ENCODE results near the gene STK10.
A peak's percentile ranks its signal among the peaks of the same experiment; 100 is the strongest.
"Not testable (repeated sequence)": the region's sequence is repeated elsewhere in the genome, so short reads cannot be mapped to it uniquely, and the experiment has no call there.

STK10 gene

DNA sequence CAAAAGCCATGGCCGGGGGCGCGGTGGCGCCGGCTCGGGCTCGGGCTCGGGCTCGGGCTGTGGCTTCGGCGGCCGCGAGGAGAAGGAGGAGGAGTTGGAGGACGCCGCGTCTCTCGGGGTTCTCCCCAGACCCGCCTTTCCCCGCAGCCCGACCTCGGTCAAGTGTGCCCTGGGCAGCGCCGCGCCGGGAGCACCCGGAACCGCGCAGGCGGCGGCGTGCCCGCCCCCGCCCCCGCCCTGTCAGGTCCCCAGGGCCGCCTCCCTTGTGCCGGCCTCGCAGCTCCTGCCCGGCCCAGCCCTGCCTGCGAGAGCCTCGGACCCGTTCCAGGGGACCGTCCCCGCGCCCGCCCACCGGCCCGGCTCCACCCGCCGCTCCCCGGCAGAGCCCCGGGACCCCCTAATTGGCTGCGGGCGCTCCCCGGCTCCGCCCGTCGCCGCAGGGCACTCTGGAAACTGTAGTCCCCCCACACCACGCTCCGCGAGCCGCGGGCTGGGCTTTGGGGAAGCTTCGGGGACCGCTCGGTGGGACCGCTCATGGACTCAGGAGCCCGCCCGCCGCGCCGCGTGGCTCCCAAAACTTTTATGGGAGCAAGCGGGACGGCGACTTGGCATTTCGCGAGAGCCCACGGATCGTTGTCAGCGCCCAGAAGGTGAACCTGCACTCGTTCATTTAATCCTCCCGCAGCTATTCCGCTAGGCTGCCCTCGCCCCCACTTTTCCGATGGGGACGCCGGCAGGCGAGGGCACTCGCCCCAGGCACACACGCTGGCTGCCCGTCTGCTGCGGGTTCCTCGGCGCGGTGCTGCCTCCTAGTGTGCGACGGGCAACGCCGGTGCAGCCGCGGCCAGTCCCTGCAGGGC lies at the start of gene STK10:
TSS of gene STK10 (minus strand) at position 192 of the 860 bp plus-strand sequence. CDS start at position 10, 182 bp downstream.
- DNase-seq, result peak; percentile 88 to 91

DNA sequence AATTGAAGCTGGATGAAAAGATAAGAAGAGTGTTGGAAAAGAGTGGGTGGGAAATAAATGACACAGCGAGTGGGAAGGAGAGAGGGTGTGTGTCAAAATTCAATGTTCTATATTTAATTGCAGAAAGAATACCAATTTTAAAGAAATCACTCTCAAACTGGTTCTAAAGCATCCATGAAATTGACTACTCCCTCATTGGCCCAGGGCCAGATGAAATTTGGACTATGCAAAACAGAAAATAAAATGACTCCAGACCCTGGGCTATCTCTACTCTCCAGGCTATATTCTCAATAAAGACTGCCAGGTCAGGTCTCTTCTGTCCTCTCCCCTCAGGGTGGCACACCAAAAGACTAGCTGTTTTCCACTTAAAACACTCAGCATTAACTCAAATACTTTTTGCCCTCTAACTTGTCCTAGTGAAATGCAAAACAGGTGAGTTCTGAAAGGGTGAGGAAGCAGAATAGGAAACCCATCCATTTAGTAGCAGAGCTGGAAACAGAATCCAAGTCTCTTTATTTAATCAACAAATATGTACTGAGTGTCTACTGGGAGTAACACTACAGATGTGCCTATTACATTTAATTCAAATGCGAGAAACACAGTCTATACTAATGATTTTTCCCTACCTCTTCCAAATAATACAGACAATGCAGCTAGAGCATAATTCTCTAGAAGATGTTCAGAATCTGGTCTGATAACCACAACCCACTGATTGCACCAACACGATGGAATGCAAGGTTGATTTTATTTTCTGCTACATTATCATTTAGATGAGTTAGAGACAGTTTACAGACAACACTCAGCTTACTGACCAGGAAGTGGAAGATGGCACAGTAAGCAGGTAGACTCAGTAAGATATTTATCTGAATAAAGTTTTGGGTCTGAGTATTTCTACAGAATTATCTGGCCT lies 48.1 kb upstream of the STK10 start:
- DNase-seq, result no peak

DNA sequence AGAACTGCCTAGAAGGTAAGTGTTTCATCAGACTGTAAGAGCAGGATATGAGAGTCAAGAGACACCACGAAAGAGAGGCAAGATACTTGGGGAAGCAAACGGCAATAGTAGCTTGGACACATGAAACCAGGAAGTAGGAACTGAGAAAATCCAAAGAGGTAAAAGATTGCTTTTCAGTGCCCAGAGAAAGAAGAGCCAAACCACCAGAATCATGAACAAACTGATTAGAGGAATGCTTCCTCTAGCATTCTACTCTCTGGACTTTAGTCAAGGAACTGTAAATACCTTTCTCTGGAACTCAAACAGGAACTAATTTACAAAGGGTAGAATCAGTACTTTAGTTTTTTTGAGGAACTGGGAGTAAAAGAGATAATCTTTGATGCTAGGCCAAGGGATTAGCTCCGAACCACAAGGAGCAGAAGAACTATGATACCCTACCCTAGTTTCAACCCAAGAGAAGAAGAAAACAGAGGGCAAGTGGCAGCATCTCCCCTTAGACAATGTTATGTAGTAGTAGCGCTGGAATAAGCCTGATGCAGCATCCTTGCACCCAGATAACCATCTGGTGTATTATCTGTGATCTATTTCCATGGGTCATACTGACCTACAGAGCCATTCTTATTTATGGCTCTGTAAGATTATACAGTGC lies 47.2 kb upstream of the STK10 start:
- DNase-seq, result no peak

DNA sequence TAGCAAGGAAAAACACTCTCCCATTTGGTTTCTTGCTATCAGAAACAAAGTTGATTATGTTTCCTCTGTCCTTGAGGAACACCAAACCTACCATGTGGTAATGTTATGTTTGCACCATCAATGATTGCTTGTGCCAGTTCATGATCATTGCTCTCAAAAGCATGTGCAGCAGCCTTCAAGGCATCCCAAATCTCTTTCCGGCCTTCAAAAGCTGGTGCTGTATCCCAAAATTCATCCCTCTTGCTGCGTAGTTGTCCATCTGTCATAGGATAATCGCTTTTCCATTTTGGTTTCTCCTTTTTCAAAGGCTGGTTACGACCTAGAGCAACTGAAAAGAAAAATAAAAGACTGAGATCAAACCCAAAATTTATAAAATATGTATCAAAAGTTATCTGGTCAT lies 46.0 kb upstream of the STK10 start:
- no peak for DNase-seq

DNA sequence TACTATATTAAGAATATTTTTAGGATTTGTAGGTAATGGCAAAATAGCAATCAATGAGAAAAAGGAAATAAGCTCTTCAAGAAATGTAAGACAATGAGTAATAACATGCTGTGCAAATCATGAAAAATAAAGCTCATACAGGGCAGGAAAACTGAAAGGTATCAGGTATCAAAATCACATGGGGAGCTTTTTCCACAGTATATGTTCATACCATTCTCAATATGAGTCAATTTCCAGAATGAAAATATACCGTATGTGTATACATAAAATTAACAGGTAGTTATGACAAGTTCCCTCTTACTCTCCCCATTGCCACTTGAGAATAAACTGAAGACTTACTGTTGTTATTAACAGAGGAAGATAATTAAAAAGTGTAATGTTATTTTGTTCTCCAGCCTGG lies 41.9 kb upstream of the STK10 start:
- DNase-seq, result no peak

DNA sequence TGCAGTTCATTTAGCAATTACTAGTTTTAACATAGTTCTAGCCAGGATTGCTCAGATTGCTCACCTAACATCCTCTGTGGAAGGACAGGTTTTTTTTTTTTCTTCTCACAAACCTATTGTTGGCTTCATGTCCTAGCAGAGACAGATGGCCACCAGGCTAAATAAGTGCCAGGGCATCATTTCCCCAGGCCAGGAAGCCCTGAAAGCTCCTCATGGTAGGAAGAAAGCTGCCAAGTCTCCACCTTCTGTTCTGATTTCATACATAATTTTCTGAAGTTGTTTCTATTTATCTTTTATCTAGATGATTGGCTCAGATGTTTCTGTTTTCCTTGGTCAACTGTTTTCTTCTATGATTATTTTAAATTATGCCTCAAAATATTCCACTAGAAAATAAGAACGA lies 37.0 kb upstream of the STK10 start:
- DNase-seq, result no peak

DNA sequence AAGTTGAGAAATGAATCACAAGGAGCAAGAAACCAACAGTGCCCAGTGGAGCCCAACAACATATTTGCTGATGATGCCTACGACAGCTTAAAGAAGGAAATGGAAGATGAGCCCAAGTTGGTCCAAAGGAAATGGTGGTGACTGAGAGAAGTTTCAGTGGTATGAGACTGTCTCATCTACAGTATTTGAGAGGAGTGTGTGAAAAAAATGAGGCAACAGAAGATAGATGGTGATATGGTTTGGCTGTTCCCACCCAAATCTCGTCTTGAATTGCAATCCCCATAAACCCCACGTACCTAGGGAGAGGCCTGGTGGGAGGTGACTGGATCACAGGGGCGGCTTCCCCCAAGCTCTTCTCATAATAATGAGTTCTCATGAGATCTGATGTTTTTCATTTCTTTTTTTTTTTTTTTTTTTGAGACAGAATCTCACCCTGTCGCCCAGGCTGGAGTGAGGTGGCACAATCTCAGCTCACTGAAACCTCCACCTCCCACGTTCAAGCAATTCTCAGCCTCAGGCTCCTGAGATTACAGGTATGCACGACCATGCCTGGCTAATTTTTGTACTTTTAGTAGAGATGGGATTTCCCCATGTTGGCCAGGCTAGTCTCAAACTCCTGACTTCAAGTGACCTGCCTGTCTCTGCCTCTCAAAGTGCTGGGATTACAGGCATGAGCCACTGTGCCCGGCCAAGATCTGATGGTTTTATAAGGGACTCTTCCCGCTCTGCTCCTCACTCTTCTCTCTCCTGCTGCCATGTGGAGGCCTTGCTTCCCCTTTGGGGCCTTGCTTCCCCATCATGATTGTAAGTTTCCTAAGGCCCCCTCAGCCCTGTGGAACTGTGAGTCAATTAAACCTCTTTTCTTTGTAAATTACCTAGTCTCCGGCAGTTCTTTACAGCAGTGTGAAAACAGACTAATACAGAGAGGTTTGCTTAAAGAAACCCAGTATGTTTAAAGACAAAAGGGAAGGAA lies 36.2 kb upstream of the STK10 start:
- no peak for DNase-seq

DNA sequence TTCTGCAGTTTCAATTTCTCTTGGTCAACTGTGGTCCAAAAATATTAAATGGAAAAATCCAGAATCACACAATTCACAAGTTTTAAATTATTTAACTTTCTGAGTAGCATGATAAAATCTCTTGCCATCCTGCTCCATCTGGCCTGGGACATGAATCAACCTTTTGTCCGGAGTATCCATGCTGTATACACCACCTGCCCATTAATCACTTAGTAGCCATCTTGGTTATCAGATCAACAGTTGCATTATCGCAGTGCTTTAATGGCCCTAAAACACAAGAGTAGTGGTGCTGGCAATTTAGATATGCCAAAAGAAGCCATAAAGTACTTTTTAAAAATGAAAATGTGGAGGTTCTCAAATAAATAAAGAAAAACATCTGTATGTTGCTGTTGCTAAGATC lies 31.3 kb upstream of the STK10 start:
- DNase-seq, result no peak

DNA sequence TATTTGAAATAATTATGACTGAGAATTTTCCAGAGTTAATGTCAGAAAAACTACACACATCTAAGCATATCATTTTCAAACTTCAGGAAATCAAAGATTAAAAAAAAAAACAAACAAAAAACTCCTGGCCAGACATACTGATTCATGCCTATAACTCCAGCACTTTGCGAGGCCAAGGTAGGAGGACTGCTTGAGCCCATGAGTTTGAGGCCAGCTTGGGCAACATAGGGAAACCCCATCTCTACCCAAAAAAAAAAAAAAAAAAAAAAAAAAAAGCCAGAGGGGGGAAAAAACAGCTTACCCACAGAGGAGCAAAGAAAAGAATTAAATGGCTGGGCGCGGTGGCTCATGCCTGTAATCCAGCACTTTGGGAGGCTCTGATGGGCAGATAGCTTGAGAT lies 28.3 kb upstream of the STK10 start:
- no peak for DNase-seq

DNA sequence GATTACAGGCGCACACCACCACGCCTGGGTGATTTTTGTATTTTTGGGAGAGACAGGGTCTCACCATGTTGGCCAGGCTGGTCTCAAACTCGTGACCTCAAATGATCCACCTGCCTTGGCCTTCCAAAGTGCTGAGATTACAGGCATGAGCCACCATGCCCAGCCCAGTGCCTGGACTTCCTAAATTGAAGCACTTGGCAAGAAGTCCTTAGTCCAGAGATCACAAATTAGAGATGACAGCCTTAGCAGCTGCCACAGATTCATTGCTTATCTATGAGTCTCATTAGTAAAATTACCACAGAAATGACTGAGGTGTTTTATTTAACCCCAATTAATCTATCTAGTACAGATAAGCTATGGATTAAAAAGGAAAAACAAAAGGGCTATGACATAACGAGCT lies 25.1 kb upstream of the STK10 start:
- DNase-seq, result no peak

DNA sequence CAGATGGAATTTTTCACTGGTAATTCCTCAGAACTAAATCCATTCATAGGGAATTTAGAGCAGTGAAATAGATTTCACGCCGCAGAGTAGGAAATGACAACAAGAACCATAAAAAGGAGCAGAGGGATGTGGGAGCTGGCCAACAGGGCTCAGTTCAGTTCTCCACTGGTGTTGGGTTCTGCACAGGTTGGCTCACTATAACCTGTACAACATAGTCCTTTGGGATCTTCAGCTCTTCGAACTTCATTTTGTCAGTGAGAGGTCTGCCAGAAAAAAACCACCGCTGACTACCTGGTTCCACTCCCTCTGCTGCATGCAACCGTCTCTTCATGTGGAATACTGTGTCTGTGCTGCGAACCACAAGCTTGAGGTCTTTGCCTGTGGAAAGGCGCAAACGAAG lies 23.7 kb upstream of the STK10 start:
- DNase-seq, result no peak

DNA sequence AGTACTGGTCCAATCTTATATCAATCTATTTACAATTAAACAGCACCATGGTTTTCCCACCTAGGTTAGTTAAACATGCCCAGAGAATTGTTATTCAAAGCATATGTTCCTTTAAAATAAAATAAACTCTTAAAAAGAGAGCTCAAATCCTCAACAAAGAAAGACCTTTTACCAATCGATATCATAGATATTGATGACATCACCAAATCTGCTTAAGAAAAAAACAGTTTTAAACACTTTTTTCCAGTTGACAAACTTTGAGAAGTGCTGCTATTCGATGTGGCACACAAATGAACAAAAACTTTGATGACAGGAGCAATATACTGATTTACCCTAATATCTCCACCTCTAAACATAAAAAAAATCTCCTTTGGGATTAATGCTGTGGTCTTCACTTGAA lies 21.7 kb upstream of the STK10 start:
- DNase-seq, result no peak

DNA sequence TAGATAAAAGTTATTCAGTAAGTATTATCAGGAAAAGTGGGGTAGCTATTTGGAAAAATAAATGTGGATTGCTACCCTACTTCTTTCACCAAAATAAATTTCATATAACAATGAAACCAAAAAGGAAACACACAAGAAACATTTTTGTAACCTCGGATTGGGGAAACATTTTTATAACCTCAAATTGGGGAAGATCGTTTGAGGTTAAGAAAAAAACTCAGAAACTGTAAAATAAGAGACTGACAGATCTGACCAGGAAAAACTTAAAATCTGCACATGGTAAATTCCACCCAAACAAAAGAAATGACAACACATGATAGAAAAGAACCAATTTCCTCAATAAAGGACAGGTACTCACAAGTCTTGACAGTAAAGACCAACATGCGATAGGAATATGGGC lies 19.5 kb upstream of the STK10 start:
- DNase-seq, result no peak

DNA sequence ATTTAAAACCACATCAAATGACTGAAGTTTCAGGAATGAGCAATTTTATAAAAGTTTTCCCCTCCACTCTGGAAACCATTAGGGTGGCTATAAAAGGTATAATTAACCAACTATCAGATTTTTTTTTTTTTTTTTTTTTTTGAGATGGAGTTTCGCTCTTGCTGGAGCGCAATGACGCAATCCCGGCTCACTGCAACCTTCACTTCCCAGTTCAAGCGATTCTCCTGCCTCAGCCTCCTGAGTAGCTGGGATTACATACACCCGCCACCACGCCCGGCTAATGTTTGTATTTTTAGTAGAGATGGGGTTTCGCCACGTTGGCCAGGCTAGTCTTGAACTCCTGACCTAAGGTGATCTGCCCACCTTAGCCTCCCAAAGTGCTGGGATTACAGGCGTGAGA lies 18.0 kb upstream of the STK10 start:
- DNase-seq, result not testable (repeated sequence)

DNA sequence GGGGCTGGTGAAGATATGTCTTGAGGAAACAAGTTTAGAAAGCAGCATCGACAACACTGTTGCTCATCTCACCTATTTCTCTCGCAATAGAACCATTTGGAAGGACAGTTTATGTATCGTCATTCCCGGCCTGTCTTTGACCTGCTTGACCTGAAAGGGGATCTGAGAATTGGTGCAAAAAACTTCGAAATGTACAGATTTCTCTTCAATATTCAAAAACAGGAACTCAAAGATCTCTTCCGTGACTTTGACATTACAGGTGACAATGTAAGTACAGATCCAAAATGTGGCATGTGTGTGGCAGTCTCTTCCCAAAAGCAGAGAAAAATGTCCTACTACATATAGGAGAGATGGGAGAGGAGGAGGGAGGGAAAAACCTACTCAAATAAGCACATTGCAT lies 12.5 kb upstream of the STK10 start:
- no peak for DNase-seq

DNA sequence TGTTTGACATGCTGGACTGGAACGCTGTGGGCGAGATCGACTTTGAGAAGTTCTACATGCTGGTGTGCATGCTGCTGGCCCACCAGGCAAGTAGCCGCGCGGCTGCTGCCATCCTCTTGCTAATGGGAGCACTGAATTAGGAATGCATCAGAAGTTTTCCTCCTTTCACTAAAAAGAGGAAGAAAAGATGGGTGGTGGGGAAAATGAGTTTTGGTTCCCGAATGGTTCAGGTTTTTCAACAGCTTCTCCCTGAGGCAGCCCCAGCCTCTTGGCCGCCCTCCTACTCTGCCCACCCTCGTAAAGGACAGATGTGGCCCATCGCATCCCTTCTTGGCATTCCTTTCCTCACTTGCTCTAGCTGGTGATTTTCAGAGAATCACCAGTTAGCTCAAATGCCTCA lies 11.4 kb upstream of the STK10 start:
- DNase-seq, result no peak

DNA sequence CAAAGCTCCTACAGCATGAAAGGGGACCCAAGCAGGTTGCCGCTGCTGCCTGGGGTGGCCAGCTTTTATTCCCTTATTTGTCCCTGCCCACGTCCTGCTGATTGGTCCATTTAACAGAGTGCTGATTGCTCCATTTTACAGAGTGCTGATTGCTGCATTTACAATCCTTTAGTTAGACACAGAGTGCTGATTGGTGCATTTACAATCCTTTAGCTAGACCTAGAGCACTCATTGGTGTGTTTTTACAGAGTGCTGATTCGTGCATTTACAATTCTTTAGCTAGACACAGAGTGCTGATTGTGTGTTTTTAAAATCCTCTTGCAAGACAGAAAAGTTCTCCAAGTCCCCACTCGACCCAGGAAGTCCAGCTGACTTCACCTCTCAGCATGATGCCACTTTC lies 9.8 kb upstream of the STK10 start:
- not testable (repeated sequence) for DNase-seq

DNA sequence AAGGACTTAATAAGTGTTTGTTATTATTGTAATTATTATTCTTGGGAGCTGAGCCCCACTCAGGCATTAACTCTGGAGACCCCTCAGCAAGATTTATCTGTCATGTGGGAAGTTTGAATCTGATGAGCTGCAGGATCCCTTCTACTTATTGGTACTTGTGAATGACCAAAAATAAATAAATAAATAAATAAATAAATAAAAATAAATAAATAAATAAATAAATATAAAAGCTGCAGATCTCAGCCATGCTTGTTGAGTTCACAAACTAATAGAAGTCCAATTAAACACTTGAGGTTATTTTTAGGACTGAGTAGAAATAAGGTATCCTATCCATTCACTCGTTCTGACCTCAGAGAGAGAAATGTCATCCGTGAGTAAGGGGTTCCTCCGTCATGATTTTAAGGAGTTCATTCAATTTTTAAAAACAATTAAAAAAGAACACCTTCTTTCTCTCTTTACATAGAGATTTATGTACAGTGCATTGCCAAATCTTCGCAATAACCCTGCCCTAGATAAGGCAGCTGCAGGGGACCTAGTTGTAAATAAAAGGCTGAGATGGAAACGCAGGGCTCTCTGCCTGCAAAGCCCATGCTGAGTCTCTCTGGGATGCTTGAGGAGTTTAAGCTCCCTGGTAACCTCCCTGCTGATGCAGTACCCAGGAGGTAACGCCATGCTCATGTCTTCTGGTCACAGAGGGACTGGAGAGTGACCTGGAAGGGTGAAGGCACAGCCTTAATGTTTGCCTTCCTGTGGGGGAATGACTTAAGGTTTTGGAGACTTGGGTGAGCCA lies 7.2 kb upstream of the STK10 start:
- DNase-seq, result no peak

DNA sequence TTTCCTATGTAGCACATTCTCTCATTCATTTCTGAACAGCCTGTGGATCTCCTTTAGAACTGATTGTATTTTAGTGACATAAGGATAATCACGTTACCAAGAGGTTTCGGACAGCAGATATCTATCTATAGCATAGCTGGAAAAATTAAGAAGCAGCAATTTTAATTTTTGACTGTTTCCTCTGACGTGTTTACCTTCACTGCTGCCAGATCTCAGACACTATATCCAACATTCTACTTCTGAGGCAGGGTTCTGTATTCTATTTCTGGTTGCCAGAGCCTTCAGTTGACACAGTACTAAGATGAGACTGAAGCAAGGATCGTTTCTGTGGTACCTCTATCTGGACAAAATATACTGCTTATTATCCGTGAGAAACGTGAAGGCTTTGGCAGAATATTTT lies 5.8 kb upstream of the STK10 start, which contains the start of gene EFCAB9:
TSS of gene EFCAB9 (plus strand) at position 301 of the 400 bp plus-strand sequence. CDS start at position 302, 1 bp downstream.
- DNase-seq, result no peak

DNA sequence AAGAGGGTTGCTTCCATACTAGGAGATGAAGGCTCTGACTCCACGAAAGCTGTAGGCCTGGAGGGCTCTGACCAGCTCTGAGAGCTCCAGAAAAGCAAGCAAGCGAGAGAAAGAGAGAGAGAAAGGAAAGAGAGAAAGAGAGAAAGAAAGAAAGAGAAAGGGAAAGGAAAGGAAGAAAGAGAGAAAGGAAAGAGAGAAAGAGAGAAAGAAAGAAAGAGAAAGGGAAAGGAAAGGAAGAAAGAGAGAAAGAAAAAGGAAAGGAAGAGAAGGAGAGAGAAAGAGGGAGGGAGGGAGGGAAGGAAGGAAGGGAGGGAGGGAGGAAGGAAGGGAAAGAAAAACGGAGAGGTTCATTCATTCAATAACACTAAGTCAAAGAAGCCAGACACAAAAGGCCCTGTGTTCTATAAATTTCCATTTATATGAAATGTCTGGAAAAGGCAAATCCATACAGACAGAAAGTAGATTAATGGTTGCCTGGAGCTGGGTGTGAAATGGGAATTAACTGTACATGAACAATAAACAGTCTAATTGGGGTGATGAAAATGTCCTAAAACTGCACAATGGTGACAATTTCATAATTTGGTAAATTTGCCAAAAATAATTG lies 1.8 kb upstream of the STK10 start:
- no peak for DNase-seq

All from hippocampal formation (tissue), 2 donors.